B cell (primary cell): ENCODE measurements around the gene CAB39L. TPM values are rescaled to one million over a fixed set of nuclear protein-coding genes. Genes with fewer than 3 reads are reported as not detected.

Source experiments
- ATAC-seq: fragments of 200-7000 bp; cut with Tn5 transposase; one replicate; pipeline ENCODE4 v1.10.0; 2021; ENCODE audit warnings: low read depth, mild to moderate bottlenecking, moderate number of reproducible peaks, moderate library complexity
- CTCF ChIA-PET: fragments of 350-600 bp; sonication (Branson Sonifier 250); formaldehyde crosslinking; loops from one replicate; lab custom pipeline; 2021; ENCODE audit warnings: antibody characterized with exemption, inconsistent platforms; lab: Charles Lee
- POLR2A ChIA-PET: fragments of 350-600 bp; sonication (Branson Sonifier 250); formaldehyde crosslinking; loops from one replicate; lab custom pipeline; 2021; ENCODE audit warnings: antibody characterized with exemption; lab: Charles Lee
- DNase-seq: peaks from one replicate; pipeline ENCODE4 v3.0.0; 2013
- H2AFZ ChIP-seq: 2 replicates; pipeline ENCODE4 v1.6.1; 2012; ENCODE audit warnings: mild to moderate bottlenecking, low read depth, low read length; ENCODE audit not compliant: insufficient read depth, poor library complexity, severe bottlenecking
- H3K27ac ChIP-seq, 2 donors: 1 replicate in 1 of 2; 2 replicates in 1 of 2; pipeline ENCODE4 v1.5.1; 2012 to 2013; ENCODE audit warnings: low read length in 2 of 2, mild to moderate bottlenecking in 2 of 2, moderate library complexity in 1 of 2
- H3K27me3 ChIP-seq, 4 experiments: fragments of 200-600 bp in 1 of 4; sonication (generic) in 1 of 4; replicated peaks in 1 of 4; 1 replicate in 2 of 4; 2 replicates in 2 of 4; pipeline versions ENCODE4 v1.6.1 to v1.7.0; 2013 to 2016; ENCODE audit warnings: low read length in 3 of 4, mild to moderate bottlenecking in 2 of 4, mixed read lengths in 1 of 4, moderate library complexity in 1 of 4; ENCODE audit not compliant: insufficient read depth in 4 of 4, control insufficient read depth in 3 of 4; ENCODE audit errors: control extremely low read depth in 1 of 4
- H3K36me3 ChIP-seq, 2 experiments: replicated peaks in 1 of 2; 1 replicate in 1 of 2; 2 replicates in 1 of 2; pipeline versions ENCODE4 v1.6.1 to v1.7.1; 2013; ENCODE audit warnings: low read length in 1 of 2; ENCODE audit not compliant: insufficient read depth in 2 of 2, control insufficient read depth in 1 of 2; ENCODE audit errors: control extremely low read depth in 1 of 2, extremely low read depth in 1 of 2
- H3K4me1 ChIP-seq, 2 donors: fragments of 200-600 bp in 1 of 2; sonication (generic) in 1 of 2; 1 replicate in 1 of 2; 2 replicates in 1 of 2; pipeline versions ENCODE4 v1.5.1 to v1.6.1; 2013 to 2017; ENCODE audit warnings: low read length in 2 of 2; ENCODE audit not compliant: control insufficient read depth in 2 of 2, insufficient read depth in 2 of 2
- H3K4me2 ChIP-seq: replicated peaks from 2 replicates; pipeline ENCODE3; 2012; ENCODE audit warnings: mild to moderate bottlenecking, low read depth, low read length; ENCODE audit not compliant: poor library complexity, severe bottlenecking
- H3K4me3 ChIP-seq, 5 experiments: fragments of 200-600 bp in 1 of 5; sonication (generic) in 1 of 5; 1 replicate in 3 of 5; 2 replicates in 2 of 5; pipeline versions ENCODE4 v1.5.1 to v1.7.0; 2011 to 2016; ENCODE audit warnings: low read length in 4 of 5, mild to moderate bottlenecking in 4 of 5, low read depth in 2 of 5, control low read depth in 1 of 5, moderate library complexity in 1 of 5; ENCODE audit not compliant: insufficient read depth in 1 of 5; ENCODE audit errors: control extremely low read depth in 1 of 5, extremely low read depth in 1 of 5
- H3K79me2 ChIP-seq: fragments of 200-600 bp; sonication (generic); one replicate; pipeline ENCODE4 v1.6.0; 2016; ENCODE audit warnings: low read length; ENCODE audit not compliant: control insufficient read depth, insufficient read depth
- H3K9ac ChIP-seq: fragments of 200-600 bp; sonication (generic); 2 replicates; pipeline ENCODE4 v1.6.1; 2017; ENCODE audit warnings: mild to moderate bottlenecking, low read length, moderate library complexity
- H3K9me3 ChIP-seq, 3 donors: one replicate each; pipeline versions ENCODE4 v1.6.1 to v1.7.1; 2013; ENCODE audit warnings: low read length in 2 of 3; ENCODE audit not compliant: control insufficient read depth in 2 of 3, insufficient read depth in 1 of 3; ENCODE audit errors: control extremely low read depth in 1 of 3
- H4K20me1 ChIP-seq: 2 replicates; pipeline ENCODE4 v1.6.0; 2012; ENCODE audit warnings: mild to moderate bottlenecking, low read length; ENCODE audit not compliant: insufficient read depth, control insufficient read depth, poor library complexity, severe bottlenecking
- H3K27ac Mint-ChIP-seq: one replicate; pipeline ENCODE4 v1.8.0; 2021; ENCODE audit warnings: mixed read lengths
- H3K27me3 Mint-ChIP-seq: one replicate; pipeline ENCODE4 v1.8.0; 2021; ENCODE audit warnings: mixed read lengths
- H3K4me1 Mint-ChIP-seq: one replicate; pipeline ENCODE4 v1.8.0; 2021; ENCODE audit warnings: mixed read lengths
- H3K4me3 Mint-ChIP-seq: one replicate; pipeline ENCODE4 v1.8.0; 2021; ENCODE audit warnings: mixed read lengths
- H3K9me3 Mint-ChIP-seq: one replicate; pipeline ENCODE4 v1.8.0; 2022; ENCODE audit warnings: mixed read lengths; ENCODE audit not compliant: insufficient read depth
- CTCF ChIP-seq: fragments of 200-600 bp; IDR thresholded peaks from one replicate; pipeline ENCODE4 v1.8.0; 2022; ENCODE audit warnings: antibody characterized with exemption, mild to moderate bottlenecking
- EZH2 ChIP-seq: IDR thresholded peaks from 2 replicates; pipeline ENCODE4 v1.6.1; 2012; ENCODE audit warnings: borderline replicate concordance, low read depth, mild to moderate bottlenecking, moderate library complexity, low read length; ENCODE audit not compliant: insufficient read depth, poor library complexity, severe bottlenecking
- WGBS: methylation state at CpG from one replicate; pipeline ENCODE4 v1.1.5; 2013; ENCODE audit warnings: missing lambda C conversion rate; ENCODE audit not compliant: insufficient coverage; 5-methylcytosine and 5-hydroxymethylcytosine counted together
- intact Hi-C: fragments of 100-400 bp; cut with micrococcal nuclease; formaldehyde crosslinking; loops from one replicate; pipeline ENCODE4 v1.10.0; 2022
- polyA plus RNA-seq: library from polyadenylated mRNA; depleted of rRNA; stranded (reverse); fragments of >200 nt; gene quantifications from 2 replicates; pipeline ENCODE4 v1.2.3, GENCODE V29; 2012
- total RNA-seq, 2 donors: library from RNA; stranded (reverse); fragments of 120-200 nt in 1 of 2; gene quantifications; 1 replicate in 1 of 2; 2 replicates in 1 of 2; pipeline versions ENCODE4 v1.2.3 to v1.2.4, GENCODE V29; 2013 to 2022

Gene CAB39L
- total and polyA plus RNA-seq, 2 donors (not counting 1 experiment from before 2014, with no cell fraction given): 1.5 to 9.6 TPM

- DNase-seq: no peak
- POLR2A ChIA-PET: interaction anchor here (1.0 kb wide), 1 partner anchor 15 kb away, joined by 4 read pairs; the partner anchor contains the start of genes CAB39L and SETDB2
Measured at GRCh38 chr13:49429121-49429520, 14.7 kb downstream of the CAB39L start.

More at GRCh38 chr13:49429121-49429520, 14.7 kb downstream of the CAB39L start:
- WGBS: 100% methylated on average over 1 of the region's 1 CpG
- CTCF ChIA-PET: no interaction called here
- H3K27ac Mint-ChIP-seq: no peak overlapping the region
- no peak overlapping the region for H2AFZ ChIP-seq
- TF ChIP-seq EZH2 (no peak), CTCF (no peak)
- no peaks in the 10 kb centered on the region for H3K79me2 ChIP-seq
- H3K9me3 ChIP-seq: no peaks in the 10 kb centered on the region
- no peak overlapping the region for H3K4me3 ChIP-seq
- H3K27me3 Mint-ChIP-seq: no peaks in the 10 kb centered on the region
- no peaks in the 10 kb centered on the region for H3K9me3 Mint-ChIP-seq
- intact Hi-C loops: loop anchor here (5.0 kb wide), 1 partner anchor 33 kb away; no protein-coding TSS in a partner anchor
- peaks cover 0 to 5% of the 10 kb centered on the region in 2 experiments for H3K36me3 ChIP-seq
- no peak overlapping the region for H3K9ac ChIP-seq
- no peak overlapping the region for H3K4me3 Mint-ChIP-seq
- no peaks in the 10 kb centered on the region for H3K4me1 ChIP-seq
- ATAC-seq: no peak
- no peaks in the 10 kb centered on the region for H3K4me1 Mint-ChIP-seq
- no peak overlapping the region for H3K27ac ChIP-seq
- H4K20me1 ChIP-seq: no peaks in the 10 kb centered on the region
- no peaks in the 10 kb centered on the region for H3K27me3 ChIP-seq
- H3K4me2 ChIP-seq: no peak overlapping the region
